Measurements from ENCODE around the gene CITED4.

DNA sequence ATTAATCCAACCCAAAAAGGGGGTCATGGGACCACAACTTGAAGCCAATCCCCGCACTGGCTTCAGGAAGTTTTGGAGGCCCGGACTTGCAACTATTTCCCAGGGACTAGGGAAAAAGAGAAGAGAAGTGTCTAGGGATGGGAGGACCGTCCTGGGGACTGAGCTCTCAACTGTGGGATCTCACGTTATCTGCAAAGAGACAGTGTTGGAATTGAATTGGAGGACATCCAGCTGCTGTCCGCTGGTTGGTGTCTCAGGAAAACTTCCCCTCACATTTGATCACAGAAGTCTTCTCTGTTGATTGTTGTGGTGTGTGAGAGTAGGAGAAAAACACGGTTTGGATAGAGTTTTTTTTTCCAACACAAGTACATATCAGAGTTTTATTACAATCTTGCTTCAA, 46.2 kb upstream of the CITED4 start:
- TF ChIP-seq, protein P1, sequence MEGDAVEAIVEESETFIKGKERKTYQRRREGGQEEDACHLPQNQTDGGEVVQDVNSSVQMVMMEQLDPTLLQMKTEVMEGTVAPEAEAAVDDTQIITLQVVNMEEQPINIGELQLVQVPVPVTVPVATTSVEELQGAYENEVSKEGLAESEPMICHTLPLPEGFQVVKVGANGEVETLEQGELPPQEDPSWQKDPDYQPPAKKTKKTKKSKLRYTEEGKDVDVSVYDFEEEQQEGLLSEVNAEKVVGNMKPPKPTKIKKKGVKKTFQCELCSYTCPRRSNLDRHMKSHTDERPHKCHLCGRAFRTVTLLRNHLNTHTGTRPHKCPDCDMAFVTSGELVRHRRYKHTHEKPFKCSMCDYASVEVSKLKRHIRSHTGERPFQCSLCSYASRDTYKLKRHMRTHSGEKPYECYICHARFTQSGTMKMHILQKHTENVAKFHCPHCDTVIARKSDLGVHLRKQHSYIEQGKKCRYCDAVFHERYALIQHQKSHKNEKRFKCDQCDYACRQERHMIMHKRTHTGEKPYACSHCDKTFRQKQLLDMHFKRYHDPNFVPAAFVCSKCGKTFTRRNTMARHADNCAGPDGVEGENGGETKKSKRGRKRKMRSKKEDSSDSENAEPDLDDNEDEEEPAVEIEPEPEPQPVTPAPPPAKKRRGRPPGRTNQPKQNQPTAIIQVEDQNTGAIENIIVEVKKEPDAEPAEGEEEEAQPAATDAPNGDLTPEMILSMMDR (IDR thresholded peaks at IDR 0.05), result no peak
- no peak for TF ChIP-seq POLR2AphosphoS5 (IDR thresholded peaks at IDR 0.05)

Measured in gastroesophageal sphincter (tissue), 3 donors.